H1 (cell line): Measurements from ENCODE around the gene LDLRAD4. TPM values are rescaled to one million over a fixed set of nuclear protein-coding genes. Genes with fewer than 3 reads are reported as not detected.

Source experiments
- CTCF ChIA-PET: fragments of 300-600 bp; sonication (Branson Sonifier 250); formaldehyde crosslinking; loops from one replicate; lab custom pipeline; 2021; ENCODE audit not compliant: partially characterized antibody; lab: Charles Lee
- POLR2A ChIA-PET: fragments of 300-600 bp; sonication (Branson Sonifier 250); formaldehyde crosslinking; loops from one replicate; lab custom pipeline; 2021; ENCODE audit warnings: inconsistent platforms; ENCODE audit not compliant: partially characterized antibody; lab: Charles Lee
- DNase-seq, 2 experiments: peaks; one replicate each; pipeline versions ENCODE4 v3.0.0 to v3.0.0-alpha.2; 2010 to 2022; ENCODE audit warnings: low spot score in 2 of 2, low read depth in 1 of 2, mixed read lengths in 1 of 2
- FAIRE-seq: peaks from 2 replicates; lab custom pipeline; 2011; peaks lifted over from hg19 to GRCh38; lab: Jason Lieb, UNC
- H2AFZ ChIP-seq: 2 replicates; pipeline ENCODE4 v1.8.1; 2012; ENCODE audit warnings: low read length, inconsistent platforms
- H2AK5ac ChIP-seq: 2 replicates; pipeline ENCODE4 v1.6.1; 2013; ENCODE audit warnings: low read depth, low read length
- H2BK120ac ChIP-seq: replicated peaks from 2 replicates; pipeline ENCODE3; 2013; ENCODE audit warnings: low read depth, low read length, inconsistent platforms
- H2BK12ac ChIP-seq: 2 replicates; pipeline ENCODE4 v1.6.1; 2013; ENCODE audit warnings: low read depth, low read length
- H2BK15ac ChIP-seq: 2 replicates; pipeline ENCODE4 v1.6.1; 2013; ENCODE audit warnings: low read length
- H2BK20ac ChIP-seq: 2 replicates; pipeline ENCODE4 v1.6.1; 2013; ENCODE audit warnings: low read length
- H2BK5ac ChIP-seq: 2 replicates; pipeline ENCODE4 v1.6.1; 2013; ENCODE audit warnings: low read depth, low read length
- H3K14ac ChIP-seq: 2 replicates; pipeline ENCODE4 v1.6.1; 2013; ENCODE audit warnings: inconsistent platforms; ENCODE audit not compliant: insufficient read length
- H3K18ac ChIP-seq: 2 replicates; pipeline ENCODE4 v1.6.1; 2013; ENCODE audit warnings: low read length; ENCODE audit errors: extremely low read depth
- H3K23ac ChIP-seq: 2 replicates; pipeline ENCODE4 v1.6.1; 2013; ENCODE audit warnings: inconsistent platforms; ENCODE audit not compliant: insufficient read length
- H3K23me2 ChIP-seq: 2 replicates; pipeline ENCODE4 v1.6.1; 2013; ENCODE audit warnings: low read depth, low read length
- H3K27ac ChIP-seq: 2 replicates; pipeline ENCODE4 v1.6.1; 2011; ENCODE audit warnings: low read depth, low read length, inconsistent platforms
- H3K27me3 ChIP-seq, 4 experiments: replicated peaks in 1 of 4; 1 replicate in 1 of 4; 2 replicates in 3 of 4; pipeline versions ENCODE4 v1.6.1 to v1.8.1; 2011 to 2013; ENCODE audit warnings: low read length in 3 of 4, mild to moderate bottlenecking in 3 of 4, inconsistent platforms in 2 of 4, mixed read lengths in 2 of 4, moderate library complexity in 1 of 4; ENCODE audit not compliant: control insufficient read depth in 3 of 4, insufficient read depth in 3 of 4; ENCODE audit errors: extremely low read depth in 1 of 4
- H3K36me3 ChIP-seq, 4 experiments: 2 replicates each; pipeline versions ENCODE4 v1.6.1 to v1.8.1; 2011 to 2013; ENCODE audit warnings: mild to moderate bottlenecking in 4 of 4, low read length in 3 of 4, moderate library complexity in 2 of 4, control low read depth in 1 of 4, inconsistent platforms in 1 of 4; ENCODE audit not compliant: insufficient read depth in 4 of 4, control insufficient read depth in 2 of 4
- H3K4ac ChIP-seq: replicated peaks from 2 replicates; pipeline ENCODE3; 2013; ENCODE audit warnings: low read length, low read depth, mixed read lengths, inconsistent platforms; ENCODE audit not compliant: insufficient read length
- H3K4me1 ChIP-seq, 4 experiments: replicated peaks in 1 of 4; 1 replicate in 1 of 4; 2 replicates in 3 of 4; pipeline versions ENCODE4 v1.6.1 to v1.8.1; 2011 to 2013; ENCODE audit warnings: low read length in 3 of 4, inconsistent platforms in 2 of 4, mixed read lengths in 1 of 4; ENCODE audit not compliant: insufficient read depth in 4 of 4, control insufficient read depth in 3 of 4
- H3K4me2 ChIP-seq, 2 experiments: 2 replicates each; pipeline versions ENCODE4 v1.6.1 to v1.8.1; 2011 to 2013; ENCODE audit warnings: low read depth in 2 of 2, low read length in 2 of 2, control low read depth in 1 of 2, inconsistent platforms in 1 of 2, mild to moderate bottlenecking in 1 of 2; ENCODE audit not compliant: insufficient read depth in 1 of 2
- H3K4me3 ChIP-seq, 4 experiments: fragments of 200-600, 300-600 bp in 1 of 4; sonication (generic), shearing (Covaris generic), sonication (Bioruptor Twin) in 1 of 4; 2 replicates each; pipeline versions ENCODE4 v1.5.1 to v1.8.1; 2011 to 2016; ENCODE audit warnings: low read length in 4 of 4, low read depth in 3 of 4, control low read depth in 2 of 4, inconsistent platforms in 2 of 4, mild to moderate bottlenecking in 2 of 4, mixed read lengths in 1 of 4, moderate library complexity in 1 of 4; ENCODE audit not compliant: insufficient read depth in 2 of 4; ENCODE audit errors: extremely low read depth in 1 of 4
- H3K56ac ChIP-seq: replicated peaks from 2 replicates; pipeline ENCODE3; 2013; ENCODE audit warnings: low read depth, mild to moderate bottlenecking, mixed read lengths, low read length, inconsistent platforms; ENCODE audit not compliant: insufficient read length
- H3K79me1 ChIP-seq: 2 replicates; pipeline ENCODE4 v1.6.1; 2013; ENCODE audit warnings: low read depth, low read length, control low read depth
- H3K79me2 ChIP-seq, 2 experiments: 2 replicates each; pipeline versions ENCODE4 v1.6.1 to v1.8.1; 2012 to 2013; ENCODE audit warnings: low read length in 2 of 2, mild to moderate bottlenecking in 2 of 2, inconsistent platforms in 1 of 2; ENCODE audit not compliant: insufficient read depth in 2 of 2, control insufficient read depth in 1 of 2
- H3K9ac ChIP-seq, 4 experiments: replicated peaks in 1 of 4; 1 replicate in 1 of 4; 2 replicates in 3 of 4; pipeline versions ENCODE4 v1.6.1 to v1.8.1; 2011 to 2013; ENCODE audit warnings: low read depth in 3 of 4, low read length in 3 of 4, control low read depth in 2 of 4, mild to moderate bottlenecking in 2 of 4, moderate library complexity in 2 of 4, inconsistent platforms in 1 of 4; ENCODE audit errors: extremely low read depth in 1 of 4
- H3K9me3 ChIP-seq, 2 experiments: 2 replicates each; pipeline versions ENCODE4 v1.6.1 to v1.8.1; 2012 to 2013; ENCODE audit warnings: mild to moderate bottlenecking in 2 of 2, moderate library complexity in 2 of 2, control low read depth in 1 of 2, inconsistent platforms in 1 of 2, low read depth in 1 of 2, low read length in 1 of 2, mixed read lengths in 1 of 2; ENCODE audit not compliant: insufficient read depth in 2 of 2
- H4K20me1 ChIP-seq, 2 experiments: replicated peaks in 1 of 2; 2 replicates each; pipeline versions ENCODE3 to v1.8.1; 2011 to 2013; ENCODE audit warnings: inconsistent platforms in 2 of 2, low read length in 2 of 2, mild to moderate bottlenecking in 1 of 2; ENCODE audit not compliant: insufficient read depth in 2 of 2, control insufficient read depth in 1 of 2
- H4K5ac ChIP-seq: 2 replicates; pipeline ENCODE4 v1.6.1; 2013; ENCODE audit warnings: low read length, low read depth, mixed read lengths, inconsistent platforms; ENCODE audit not compliant: insufficient read length
- H4K8ac ChIP-seq: 2 replicates; pipeline ENCODE4 v1.8.0; 2013; ENCODE audit warnings: mild to moderate bottlenecking, moderate library complexity, low read length, inconsistent platforms; ENCODE audit not compliant: insufficient read depth; ENCODE audit errors: extremely low read depth
- H4K91ac ChIP-seq: replicated peaks from 2 replicates; pipeline ENCODE3; 2013; ENCODE audit warnings: low read length, mixed read lengths, inconsistent platforms; ENCODE audit not compliant: insufficient read length
- WGBS, 2 experiments: shearing (Covaris generic) in 1 of 2; methylation state at CpG; one replicate each; pipeline versions ENCODE4 v1.1.6 to v1.1.7; 2013 to 2015; ENCODE audit warnings: low lambda C conversion rate in 2 of 2, mixed read lengths in 2 of 2, inconsistent platforms in 1 of 2, low coverage in 1 of 2, missing lambda C conversion rate in 1 of 2; ENCODE audit not compliant: insufficient replicate concordance in 2 of 2, insufficient coverage in 1 of 2, insufficient read length in 1 of 2; ENCODE audit errors: extremely low coverage in 1 of 2, missing lambda C conversion rate in 1 of 2; 5-methylcytosine and 5-hydroxymethylcytosine counted together
- polyA plus RNA-seq, 7 experiments: library from polyadenylated mRNA; depleted of rRNA in 3 of 7; stranded (reverse) in 5 of 7; unstranded in 2 of 7; fragments of >200 nt in 5 of 7; fragments of 200-250 nt in 2 of 7; gene quantifications; 1 replicate in 5 of 7; 2 replicates in 1 of 7; 4 replicates in 1 of 7; pipeline versions ENCODE4 v1.2.1 to v1.2.3, GENCODE V29; 2011 to 2013; ENCODE audit warnings: missing spikeins in 2 of 7, mixed read lengths in 2 of 7
- total RNA-seq: library from RNA; stranded (reverse); fragmentation: NEBNext Ultra II Directional; extraction: Animal tissue kit (Norgen Biotek cat#: 25700); gene quantifications from 2 replicates; pipeline ENCODE4 v1.2.1, GENCODE V29; 2021

The LDLRAD4 gene
- total and polyA plus RNA-seq, 2 of the 8 experiments (the other 6 are each of a cell fraction or from before 2014, with no cell fraction given): 0.77 to 1.4 TPM

- no peaks in the 10 kb centered on the region for H3K79me1 ChIP-seq
- H3K79me2 ChIP-seq: no peaks in the 10 kb centered on the region
- no peak overlapping the region for H3K14ac ChIP-seq
- H3K9me3 ChIP-seq: no peaks in the 10 kb centered on the region
- ChIA-PET CTCF (no interaction called here), POLR2A (no interaction called here)
- H2BK15ac ChIP-seq: no peak overlapping the region
- H3K23ac ChIP-seq: no peak overlapping the region
- H3K56ac ChIP-seq: no peak overlapping the region
- peaks cover 0 to 1% (median 0%) of the 10 kb centered on the region in 4 experiments; a peak in 1 of 7 replicates for H3K27me3 ChIP-seq
- H2AFZ ChIP-seq: no peak overlapping the region
- H3K4ac ChIP-seq: no peak overlapping the region
- no peak overlapping the region for H2BK20ac ChIP-seq
- H4K91ac ChIP-seq: no peak overlapping the region
- no peak for DNase-seq
- H2BK120ac ChIP-seq: no peak overlapping the region
- FAIRE-seq: no peak
- 62% methylated on average over 6 of the region's 6 CpGs; no CpG with 5 or more reads in 1 of the 2 experiments for WGBS, 2 experiments
- H3K4me2 ChIP-seq: no peak overlapping the region
- H3K9ac ChIP-seq: no peak overlapping the region
- no peak overlapping the region for H4K8ac ChIP-seq
- H3K4me1 ChIP-seq: no peaks in the 10 kb centered on the region
- H3K4me3 ChIP-seq: no peak overlapping the region
- H3K36me3 ChIP-seq: no peaks in the 10 kb centered on the region
- H4K20me1 ChIP-seq: no peaks in the 10 kb centered on the region
- H3K18ac ChIP-seq: no peak overlapping the region
- no peak overlapping the region for H2AK5ac ChIP-seq
- H3K23me2 ChIP-seq: no peaks in the 10 kb centered on the region
- no peak overlapping the region for H2BK12ac ChIP-seq
- no peak overlapping the region for H2BK5ac ChIP-seq
- no peak overlapping the region for H4K5ac ChIP-seq
- no peak overlapping the region for H3K27ac ChIP-seq
Measured at GRCh38 chr18:13335903-13336302, 117.3 kb downstream of the LDLRAD4 start.
